ENCODE results near the gene KDM4D. TPM values are rescaled to one million over a fixed set of nuclear protein-coding genes. Genes with fewer than 3 reads are reported as not detected.
"Not testable (repeated sequence)": the region's sequence is repeated elsewhere in the genome, so short reads cannot be mapped to it uniquely, and the experiment has no call there.

Gene KDM4D
- total and polyA plus RNA-seq, 2 experiments from 2014 or later = 0.65 to 0.94 TPM

GRCh38 chr11:94928117-94928990 is 45.2 kb upstream of the KDM4D start:
- Mint-ChIP-seq H3K4me1 (peaks cover 13% of the 10 kb centered on the region), H3K9me3 (no peaks in the 10 kb centered on the region), H3K27me3 (ENCODE audit: insufficient read depth, low read depth, poor library complexity) (peaks cover 3% of the 10 kb centered on the region), H3K36me3 (ENCODE audit: low read depth) (no peaks in the 10 kb centered on the region), H3K4me3 (no peak overlapping the region), H3K27ac (no peak overlapping the region)
- no peak for ATAC-seq
- Histone ChIP-seq H3K4me2 (no peak overlapping the region), H3K79me2 (replicated peaks; ENCODE audit: insufficient read depth) (no peaks in the 10 kb centered on the region), H3K9me2 (ENCODE audit: insufficient read depth) (no peaks in the 10 kb centered on the region), H4K20me1 (replicated peaks; ENCODE audit: insufficient read depth) (no peaks in the 10 kb centered on the region), H2AFZ (no peak overlapping the region), H3F3A (replicated peaks; ENCODE audit: low read depth) (no peaks in the 10 kb centered on the region), H3K36me3 (ENCODE audit: insufficient read depth) (no peaks in the 10 kb centered on the region), H3K4me1 (ENCODE audit: insufficient read depth) (no peaks in the 10 kb centered on the region), H3K4me3 (no peak overlapping the region), H3K27me3 (ENCODE audit: insufficient read depth) (no peaks in the 10 kb centered on the region), H3K27ac (ENCODE audit: low read depth) (no peak overlapping the region)
- DNase-seq (ENCODE audit: low spot score) = no peak
- TF ChIP-seq JUNB (IDR thresholded peaks at IDR 0.05; ENCODE audit: unreplicated experiment) = no peak
- TF ChIP-seq STAT1 (IDR thresholded peaks at IDR 0.05; ENCODE audit: unreplicated experiment) = no peak
- no peak for TF ChIP-seq EZH2 (IDR thresholded peaks at IDR 0.05; ENCODE audit: low read depth, unreplicated experiment)
- TF ChIP-seq EZH2phosphoT487 (IDR thresholded peaks at IDR 0.05; ENCODE audit: unreplicated experiment) = no peak
- TF ChIP-seq ZNF114 (CRISPR knock-in tag; IDR thresholded peaks at IDR 0.05) = no peak

GRCh38 chr11:94932072-94932471 is 41.4 kb upstream of the KDM4D start:
- H3K4me2 ChIP-seq; H3K4me3 Mint-ChIP-seq; H3K27ac ChIP-seq (ENCODE audit: low read depth); H3F3A ChIP-seq (replicated peaks; ENCODE audit: low read depth); H3K9me3 Mint-ChIP-seq; ATAC-seq; H3K79me2 ChIP-seq (replicated peaks; ENCODE audit: insufficient read depth); H3K36me3 ChIP-seq (ENCODE audit: insufficient read depth); H3K27me3 ChIP-seq (ENCODE audit: insufficient read depth); H3K4me3 ChIP-seq; DNase-seq (ENCODE audit: low spot score); H3K9me2 ChIP-seq (ENCODE audit: insufficient read depth); H2AFZ ChIP-seq; H3K36me3 Mint-ChIP-seq (ENCODE audit: low read depth); H4K20me1 ChIP-seq (replicated peaks; ENCODE audit: insufficient read depth); H3K27me3 Mint-ChIP-seq (ENCODE audit: insufficient read depth, low read depth, poor library complexity); H3K27ac Mint-ChIP-seq: not testable (repeated sequence)
- peaks cover 28% of the 10 kb centered on the region for H3K4me1 Mint-ChIP-seq
- peaks cover 13% of the 10 kb centered on the region for H3K4me1 ChIP-seq (ENCODE audit: insufficient read depth)

- no peaks in the 10 kb centered on the region for H3K9me3 Mint-ChIP-seq
- H3K79me2 ChIP-seq (replicated peaks; ENCODE audit: insufficient read depth) = no peaks in the 10 kb centered on the region
- no peak overlapping the region for H3K4me3 ChIP-seq
- no peak overlapping the region for H3K27ac Mint-ChIP-seq
- no peak for DNase-seq (ENCODE audit: low spot score)
- H3K27ac ChIP-seq (ENCODE audit: low read depth) = no peak overlapping the region
- no peak overlapping the region for H2AFZ ChIP-seq
- no peak overlapping the region for H3K4me3 Mint-ChIP-seq
- ATAC-seq = no peak
- H3K4me2 ChIP-seq = no peak overlapping the region
- no peaks in the 10 kb centered on the region for H4K20me1 ChIP-seq (replicated peaks; ENCODE audit: insufficient read depth)
- H3K9me2 ChIP-seq (ENCODE audit: insufficient read depth) = no peaks in the 10 kb centered on the region
- no peaks in the 10 kb centered on the region for H3K36me3 Mint-ChIP-seq (ENCODE audit: low read depth)
- no peaks in the 10 kb centered on the region for H3K36me3 ChIP-seq (ENCODE audit: insufficient read depth)
- H3K27me3 ChIP-seq (ENCODE audit: insufficient read depth) = no peaks in the 10 kb centered on the region
- H3K27me3 Mint-ChIP-seq (ENCODE audit: insufficient read depth, low read depth, poor library complexity) = peaks cover 3% of the 10 kb centered on the region
- H3K4me1 Mint-ChIP-seq = peaks cover 28% of the 10 kb centered on the region
- H3F3A ChIP-seq (replicated peaks; ENCODE audit: low read depth) = no peaks in the 10 kb centered on the region
- peaks cover 13% of the 10 kb centered on the region for H3K4me1 ChIP-seq (ENCODE audit: insufficient read depth)
- TF ChIP-seq ZNF331 (CRISPR knock-in tag; IDR thresholded peaks at IDR 0.05; ENCODE audit: low read depth) (no peak), NANOG (IDR thresholded peaks at IDR 0.05; ENCODE audit: borderline replicate concordance) (no peak), ETS1 (IDR thresholded peaks at IDR 0.05) (no peak), CTCF (conservative IDR thresholded peaks at IDR 0.05; ENCODE audit: low read depth in 2 of 2) (no peak), EZH2phosphoT487 (IDR thresholded peaks at IDR 0.05; ENCODE audit: unreplicated experiment) (no peak), CREB1 (CRISPR knock-in tag; IDR thresholded peaks at IDR 0.05; ENCODE audit: low read depth) (no peak), POLR2AphosphoS5 (IDR thresholded peaks at IDR 0.05; ENCODE audit: low read depth) (no peak), ZNF114 (CRISPR knock-in tag; IDR thresholded peaks at IDR 0.05) (no peak)
Observed at GRCh38 chr11:94932503-94932902, 41.0 kb upstream of the KDM4D start.

Measured in GM23338 (cell line).